GM23338 (cell line): ENCODE data around the gene KCNJ6. TPM values are rescaled to one million over a fixed set of nuclear protein-coding genes. Genes with fewer than 3 reads are reported as not detected.

Experiments
- ATAC-seq: fragments of 200-7000 bp; cut with Tn5 transposase; 3 replicates; pipeline ENCODE4 v1.9.1; 2020
- DNase-seq: peaks from one replicate; pipeline ENCODE4 v3.0.0-alpha.2; 2015; ENCODE audit warnings: low spot score
- H2AFZ ChIP-seq: fragments of 200-600 bp; sonication (generic); 2 replicates; pipeline ENCODE4 v1.8.0; 2016; ENCODE audit warnings: antibody characterized with exemption, mild to moderate bottlenecking, moderate library complexity
- H3F3A ChIP-seq: fragments of 200-600 bp; sonication (generic); replicated peaks from 2 replicates; pipeline ENCODE4 v1.8.0; 2017; ENCODE audit warnings: antibody characterized with exemption, mixed run types, low read depth
- H3K27ac ChIP-seq: fragments of 200-600 bp; sonication (generic); 2 replicates; pipeline ENCODE4 v1.6.1; 2016; ENCODE audit warnings: low read depth
- H3K27me3 ChIP-seq: fragments of 200-600 bp; sonication (generic); 2 replicates; pipeline ENCODE4 v1.8.0; 2016; ENCODE audit warnings: mild to moderate bottlenecking, mixed run types, moderate library complexity; ENCODE audit not compliant: insufficient read depth
- H3K36me3 ChIP-seq: fragments of 200-600 bp; sonication (generic); 2 replicates; pipeline ENCODE4 v1.8.0; 2016; ENCODE audit warnings: mild to moderate bottlenecking; ENCODE audit not compliant: insufficient read depth
- H3K4me1 ChIP-seq: fragments of 200-600 bp; sonication (generic); 2 replicates; pipeline ENCODE4 v1.8.0; 2016; ENCODE audit warnings: mild to moderate bottlenecking, moderate library complexity; ENCODE audit not compliant: insufficient read depth
- H3K4me2 ChIP-seq: fragments of 200-600 bp; sonication (generic); 2 replicates; pipeline ENCODE4 v1.7.1; 2017; ENCODE audit warnings: mixed run types
- H3K4me3 ChIP-seq: fragments of 200-600 bp; sonication (generic); 2 replicates; pipeline ENCODE4 v1.6.1; 2016; ENCODE audit warnings: mixed run types
- H3K79me2 ChIP-seq: fragments of 200-600 bp; sonication (generic); replicated peaks from 2 replicates; pipeline ENCODE4 v1.8.0; 2017; ENCODE audit warnings: mild to moderate bottlenecking; ENCODE audit not compliant: insufficient read depth
- H3K9me2 ChIP-seq: fragments of 200-600 bp; sonication (generic); 2 replicates; pipeline ENCODE4 v1.8.0; 2017; ENCODE audit not compliant: insufficient read depth
- H4K20me1 ChIP-seq: fragments of 200-600 bp; sonication (generic); replicated peaks from 2 replicates; pipeline ENCODE4 v1.8.0; 2017; ENCODE audit warnings: mild to moderate bottlenecking; ENCODE audit not compliant: insufficient read depth
- H3K27ac Mint-ChIP-seq: 2 replicates; pipeline ENCODE4 v1.8.0; 2020; ENCODE audit warnings: inconsistent platforms, mild to moderate bottlenecking, moderate library complexity, mixed read lengths
- H3K27me3 Mint-ChIP-seq: 3 replicates; pipeline ENCODE4 v1.8.0; 2022; ENCODE audit warnings: low read depth, mild to moderate bottlenecking, moderate library complexity, mixed read lengths, inconsistent platforms; ENCODE audit not compliant: insufficient read depth, poor library complexity
- H3K36me3 Mint-ChIP-seq: 3 replicates; pipeline ENCODE4 v1.8.0; 2021; ENCODE audit warnings: low read depth, mild to moderate bottlenecking, inconsistent platforms, moderate library complexity, mixed read lengths
- H3K4me1 Mint-ChIP-seq: 3 replicates; pipeline ENCODE4 v1.8.0; 2020; ENCODE audit warnings: mild to moderate bottlenecking, inconsistent platforms, mixed read lengths
- H3K4me3 Mint-ChIP-seq: 3 replicates; pipeline ENCODE4 v1.8.0; 2021; ENCODE audit warnings: moderate library complexity, mild to moderate bottlenecking, inconsistent platforms, mixed read lengths
- H3K9me3 Mint-ChIP-seq: 3 replicates; pipeline ENCODE4 v1.8.0; 2020; ENCODE audit warnings: moderate library complexity, mild to moderate bottlenecking, inconsistent platforms, mixed read lengths
- CREB1 ChIP-seq: fragments of 250-450 bp; sonication (Bioruptor Pico); IDR thresholded peaks from 2 replicates; pipeline ENCODE4 v1.5.0; 2020; ENCODE audit warnings: low read depth, mild to moderate bottlenecking, moderate library complexity
- JUNB ChIP-seq: IDR thresholded peaks from one replicate; pipeline ENCODE4 v1.6.1; 2016; ENCODE audit warnings: antibody characterized with exemption; ENCODE audit not compliant: unreplicated experiment
- NANOG ChIP-seq: IDR thresholded peaks from 2 replicates; pipeline ENCODE4 v1.6.1; 2016; ENCODE audit warnings: antibody characterized with exemption, borderline replicate concordance
- POLR2AphosphoS5 ChIP-seq: IDR thresholded peaks from 2 replicates; pipeline ENCODE4 v1.6.1; 2016; ENCODE audit warnings: antibody characterized with exemption, low read depth
- STAT1 ChIP-seq: IDR thresholded peaks from one replicate; pipeline ENCODE4 v1.6.1; 2016; ENCODE audit warnings: antibody characterized with exemption; ENCODE audit not compliant: unreplicated experiment
- ZNF114 ChIP-seq: fragments of 250-450 bp; sonication (Bioruptor Pico); IDR thresholded peaks from 2 replicates; pipeline ENCODE4 v1.5.0; 2020; ENCODE audit warnings: mild to moderate bottlenecking, moderate library complexity
- polyA plus RNA-seq: library from polyadenylated mRNA; unstranded; fragments of >200 nt; fragmentation: Nextera tagmentation; extraction: Ambion mirVana; gene quantifications from 2 replicates; pipeline ENCODE4 v1.2.1, GENCODE V29; 2016
- total RNA-seq: library from RNA; depleted of rRNA; stranded (reverse); fragments of >200 nt; shearing (Covaris generic); gene quantifications from 2 replicates; pipeline ENCODE4 v1.2.3, GENCODE V29; 2014
- TF ChIP-seq, protein P1 (sequence below): IDR thresholded peaks from one replicate; pipeline ENCODE4 v1.6.1; 2018; ENCODE audit warnings: antibody characterized with exemption; ENCODE audit not compliant: unreplicated experiment
- TF ChIP-seq, protein P2 (sequence below), 2 experiments: fragments of 200-600 bp in 1 of 2; sonication (generic) in 1 of 2; conservative IDR thresholded peaks; 2 replicates each; pipeline versions ENCODE4 v1.5.1 to v1.6.1; 2016 to 2017; ENCODE audit warnings: antibody characterized with exemption in 2 of 2, low read depth in 2 of 2, mild to moderate bottlenecking in 2 of 2, moderate library complexity in 1 of 2

The KCNJ6 gene
- total and polyA plus RNA-seq, 2 experiments from 2014 or later: 0.48 to 0.52 TPM

DNA sequence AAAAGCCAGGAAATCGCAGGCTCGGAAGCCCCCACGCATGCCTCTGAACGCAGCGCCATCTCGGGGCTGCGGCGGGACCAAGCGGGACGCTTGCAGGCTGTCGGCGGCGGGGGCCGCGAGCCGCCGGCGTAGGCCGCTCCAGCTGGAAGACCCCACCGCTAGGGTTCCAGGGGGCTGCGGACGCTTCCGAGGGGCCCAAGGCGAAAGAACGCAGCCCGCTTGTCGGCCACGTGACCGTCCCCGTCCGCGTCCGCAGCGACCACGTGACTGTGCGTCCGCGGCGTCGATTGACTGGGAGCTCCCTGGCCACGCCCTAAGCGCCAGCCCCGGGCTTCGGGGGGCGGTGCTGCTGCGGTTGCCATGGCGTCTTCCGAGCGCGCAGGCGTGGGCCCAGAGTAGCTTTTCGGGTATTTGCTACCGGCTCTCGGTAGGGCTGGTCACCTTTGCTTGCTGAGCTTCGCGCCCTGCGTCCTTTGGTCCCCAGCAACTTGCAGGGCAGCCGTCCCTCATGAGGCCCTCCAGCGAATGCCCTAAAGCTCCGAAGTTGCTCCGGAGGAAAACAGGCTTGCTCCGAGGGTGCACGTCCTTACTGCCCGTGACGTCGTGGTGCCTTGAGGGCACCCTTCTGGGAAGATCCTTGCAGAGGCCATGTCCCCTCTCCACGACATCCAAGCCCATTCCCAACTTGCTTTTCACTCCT is 352.5 kb downstream of the KCNJ6 start:
- Histone ChIP-seq H3K27me3 (peaks cover 12% of the 10 kb centered on the region), H3F3A (0 out of 2 replicates have a peak, but pooled peaks cover 9% of the 10 kb centered on the region), H3K4me3 (peak overlapping the region; percentile 48), H2AFZ (peak overlapping the region; percentile 96), H3K4me2 (peak overlapping the region; percentile 80), H4K20me1 (no peaks in the 10 kb centered on the region), H3K79me2 (no peaks in the 10 kb centered on the region; the same call in 1 of the 2 replicates), H3K9me2 (peaks cover 13% of the 10 kb centered on the region), H3K27ac (peak overlapping the region; percentile 78), H3K4me1 (peaks cover 20% of the 10 kb centered on the region), H3K36me3 (no peaks in the 10 kb centered on the region; the same call in 1 of the 2 replicates)
- peak; percentile 91 for ATAC-seq
- peaks cover 18% of the 10 kb centered on the region for H3K27me3 Mint-ChIP-seq
- H3K4me3 Mint-ChIP-seq: peak overlapping the region; percentile 57
- peaks cover 11% of the 10 kb centered on the region; the same call in 2 of the 3 replicates for H3K9me3 Mint-ChIP-seq
- peak; percentile 95 for DNase-seq
- H3K27ac Mint-ChIP-seq: peak overlapping the region; percentile 88
- peaks cover 3% of the 10 kb centered on the region; the same call in 2 of the 3 replicates for H3K36me3 Mint-ChIP-seq
- peaks cover 17% of the 10 kb centered on the region for H3K4me1 Mint-ChIP-seq
- TF ChIP-seq, protein P1, sequence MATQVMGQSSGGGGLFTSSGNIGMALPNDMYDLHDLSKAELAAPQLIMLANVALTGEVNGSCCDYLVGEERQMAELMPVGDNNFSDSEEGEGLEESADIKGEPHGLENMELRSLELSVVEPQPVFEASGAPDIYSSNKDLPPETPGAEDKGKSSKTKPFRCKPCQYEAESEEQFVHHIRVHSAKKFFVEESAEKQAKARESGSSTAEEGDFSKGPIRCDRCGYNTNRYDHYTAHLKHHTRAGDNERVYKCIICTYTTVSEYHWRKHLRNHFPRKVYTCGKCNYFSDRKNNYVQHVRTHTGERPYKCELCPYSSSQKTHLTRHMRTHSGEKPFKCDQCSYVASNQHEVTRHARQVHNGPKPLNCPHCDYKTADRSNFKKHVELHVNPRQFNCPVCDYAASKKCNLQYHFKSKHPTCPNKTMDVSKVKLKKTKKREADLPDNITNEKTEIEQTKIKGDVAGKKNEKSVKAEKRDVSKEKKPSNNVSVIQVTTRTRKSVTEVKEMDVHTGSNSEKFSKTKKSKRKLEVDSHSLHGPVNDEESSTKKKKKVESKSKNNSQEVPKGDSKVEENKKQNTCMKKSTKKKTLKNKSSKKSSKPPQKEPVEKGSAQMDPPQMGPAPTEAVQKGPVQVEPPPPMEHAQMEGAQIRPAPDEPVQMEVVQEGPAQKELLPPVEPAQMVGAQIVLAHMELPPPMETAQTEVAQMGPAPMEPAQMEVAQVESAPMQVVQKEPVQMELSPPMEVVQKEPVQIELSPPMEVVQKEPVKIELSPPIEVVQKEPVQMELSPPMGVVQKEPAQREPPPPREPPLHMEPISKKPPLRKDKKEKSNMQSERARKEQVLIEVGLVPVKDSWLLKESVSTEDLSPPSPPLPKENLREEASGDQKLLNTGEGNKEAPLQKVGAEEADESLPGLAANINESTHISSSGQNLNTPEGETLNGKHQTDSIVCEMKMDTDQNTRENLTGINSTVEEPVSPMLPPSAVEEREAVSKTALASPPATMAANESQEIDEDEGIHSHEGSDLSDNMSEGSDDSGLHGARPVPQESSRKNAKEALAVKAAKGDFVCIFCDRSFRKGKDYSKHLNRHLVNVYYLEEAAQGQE: no peak
- TF ChIP-seq POLR2AphosphoS5: peak; percentile 66
- TF ChIP-seq, protein P2, sequence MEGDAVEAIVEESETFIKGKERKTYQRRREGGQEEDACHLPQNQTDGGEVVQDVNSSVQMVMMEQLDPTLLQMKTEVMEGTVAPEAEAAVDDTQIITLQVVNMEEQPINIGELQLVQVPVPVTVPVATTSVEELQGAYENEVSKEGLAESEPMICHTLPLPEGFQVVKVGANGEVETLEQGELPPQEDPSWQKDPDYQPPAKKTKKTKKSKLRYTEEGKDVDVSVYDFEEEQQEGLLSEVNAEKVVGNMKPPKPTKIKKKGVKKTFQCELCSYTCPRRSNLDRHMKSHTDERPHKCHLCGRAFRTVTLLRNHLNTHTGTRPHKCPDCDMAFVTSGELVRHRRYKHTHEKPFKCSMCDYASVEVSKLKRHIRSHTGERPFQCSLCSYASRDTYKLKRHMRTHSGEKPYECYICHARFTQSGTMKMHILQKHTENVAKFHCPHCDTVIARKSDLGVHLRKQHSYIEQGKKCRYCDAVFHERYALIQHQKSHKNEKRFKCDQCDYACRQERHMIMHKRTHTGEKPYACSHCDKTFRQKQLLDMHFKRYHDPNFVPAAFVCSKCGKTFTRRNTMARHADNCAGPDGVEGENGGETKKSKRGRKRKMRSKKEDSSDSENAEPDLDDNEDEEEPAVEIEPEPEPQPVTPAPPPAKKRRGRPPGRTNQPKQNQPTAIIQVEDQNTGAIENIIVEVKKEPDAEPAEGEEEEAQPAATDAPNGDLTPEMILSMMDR (conservative IDR thresholded peaks at IDR 0.05; ENCODE audit: low read depth in 2 of 2): peak; percentile 38 to 42
- TF ChIP-seq ZNF114: no peak
- TF ChIP-seq JUNB: peak; percentile 8

GRCh38 chr21:37562920-37563640 is 353.2 kb downstream of the KCNJ6 start:
- Histone ChIP-seq H3F3A (0 out of 2 replicates have a peak, but pooled peaks cover 9% of the 10 kb centered on the region), H3K4me1 (peaks cover 20% of the 10 kb centered on the region), H4K20me1 (no peaks in the 10 kb centered on the region), H3K27me3 (peaks cover 12% of the 10 kb centered on the region), H3K36me3 (no peaks in the 10 kb centered on the region; the same call in 1 of the 2 replicates), H3K4me2 (peak overlapping the region; percentile 80), H2AFZ (peak overlapping the region; percentile 96), H3K9me2 (peaks cover 19% of the 10 kb centered on the region), H3K4me3 (peak overlapping the region; percentile 48), H3K79me2 (no peaks in the 10 kb centered on the region; the same call in 1 of the 2 replicates), H3K27ac (no peak overlapping the region)
- Mint-ChIP-seq H3K4me1 (peaks cover 17% of the 10 kb centered on the region), H3K27me3 (peaks cover 18% of the 10 kb centered on the region), H3K9me3 (peaks cover 11% of the 10 kb centered on the region; the same call in 2 of the 3 replicates), H3K4me3 (no peak overlapping the region), H3K27ac (no peak overlapping the region), H3K36me3 (peaks cover 3% of the 10 kb centered on the region; the same call in 2 of the 3 replicates)
- DNase-seq: no peak
- peak; percentile 3; the same call in 2 of the 3 replicates for ATAC-seq
- TF ChIP-seq ZNF114 (no peak), CREB1 (CRISPR knock-in tag) (no peak), NANOG (no peak), JUNB (no peak), STAT1 (no peak)
